ENCODE measurements around the gene ZFYVE9. TPM values are rescaled to one million over a fixed set of nuclear protein-coding genes. Genes with fewer than 3 reads are reported as not detected.

The ZFYVE9 gene
- total RNA-seq, 1 experiment from 2014 or later, result 18.0 TPM

DNA sequence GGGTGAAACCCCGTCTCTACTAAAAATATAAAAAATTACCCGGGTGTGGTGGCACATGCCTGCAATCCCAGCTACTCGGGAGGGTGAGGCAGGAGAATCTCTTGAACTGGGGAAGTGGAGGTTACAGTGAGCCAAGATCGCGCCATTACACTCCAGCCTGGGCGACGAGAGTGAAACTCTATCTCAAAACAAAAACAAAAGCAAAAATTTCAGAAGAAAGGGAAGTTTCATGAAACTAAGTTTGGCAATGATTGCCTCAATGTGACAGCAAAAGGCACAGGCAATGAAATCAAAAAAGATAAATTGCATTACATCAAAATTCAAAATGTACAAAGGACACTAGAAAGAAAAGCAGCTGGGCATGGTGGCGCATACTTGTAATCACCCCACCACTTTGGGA lies 45.7 kb upstream of the ZFYVE9 start:
- intact Hi-C loops (cut with micrococcal nuclease; ENCODE audit: unreplicated experiment), result no loop called here
- in situ Hi-C loops (cut with HindIII; ENCODE audit: low pct_unique_long_range_greater_than_20kb, low sequenced_read_pairs), result no loop called here
- TF ChIP-seq, protein P1, sequence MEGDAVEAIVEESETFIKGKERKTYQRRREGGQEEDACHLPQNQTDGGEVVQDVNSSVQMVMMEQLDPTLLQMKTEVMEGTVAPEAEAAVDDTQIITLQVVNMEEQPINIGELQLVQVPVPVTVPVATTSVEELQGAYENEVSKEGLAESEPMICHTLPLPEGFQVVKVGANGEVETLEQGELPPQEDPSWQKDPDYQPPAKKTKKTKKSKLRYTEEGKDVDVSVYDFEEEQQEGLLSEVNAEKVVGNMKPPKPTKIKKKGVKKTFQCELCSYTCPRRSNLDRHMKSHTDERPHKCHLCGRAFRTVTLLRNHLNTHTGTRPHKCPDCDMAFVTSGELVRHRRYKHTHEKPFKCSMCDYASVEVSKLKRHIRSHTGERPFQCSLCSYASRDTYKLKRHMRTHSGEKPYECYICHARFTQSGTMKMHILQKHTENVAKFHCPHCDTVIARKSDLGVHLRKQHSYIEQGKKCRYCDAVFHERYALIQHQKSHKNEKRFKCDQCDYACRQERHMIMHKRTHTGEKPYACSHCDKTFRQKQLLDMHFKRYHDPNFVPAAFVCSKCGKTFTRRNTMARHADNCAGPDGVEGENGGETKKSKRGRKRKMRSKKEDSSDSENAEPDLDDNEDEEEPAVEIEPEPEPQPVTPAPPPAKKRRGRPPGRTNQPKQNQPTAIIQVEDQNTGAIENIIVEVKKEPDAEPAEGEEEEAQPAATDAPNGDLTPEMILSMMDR (IDR thresholded peaks at IDR 0.05), result no peak
- TF ChIP-seq REST (IDR thresholded peaks at IDR 0.05; ENCODE audit: insufficient read depth in 1 of 2, low read depth in 2 of 2, low read length in 1 of 2) (no peak), SIN3A (IDR thresholded peaks at IDR 0.05; ENCODE audit: borderline replicate concordance, insufficient read depth, low read depth, low read length) (no peak), TCF7L2 (IDR thresholded peaks at IDR 0.05; ENCODE audit: low read depth, low read length) (no peak), POLR2AphosphoS5 (IDR thresholded peaks at IDR 0.05; ENCODE audit: low read depth, low read length) (no peak)
- no peaks in the 10 kb centered on the region for H3K9me3 ChIP-seq (ENCODE audit: control insufficient read depth, insufficient read depth, low read depth, low read length)
- DNase-seq (ENCODE audit: low read depth, low spot score), result no peak
- BruUV-seq (replicated peaks), result no TSS peak
- ChIA-PET POLR2A (no interaction called here), CTCF (no interaction called here)
- H3K27me3 ChIP-seq (ENCODE audit: control insufficient read depth, insufficient read depth, low read length), result no peaks in the 10 kb centered on the region
- no peak overlapping the region for H3K4me3 ChIP-seq (ENCODE audit: low read depth in 2 of 2, low read length in 2 of 2)
- no peaks in the 10 kb centered on the region for H3K36me3 ChIP-seq (ENCODE audit: control insufficient read depth, insufficient read depth, low read length)
- no peaks in the 10 kb centered on the region for H3K4me1 ChIP-seq (ENCODE audit: control insufficient read depth, insufficient read depth, low read length)
- no peak overlapping the region for H3K27ac ChIP-seq (ENCODE audit: low read length)
- no peak for ATAC-seq

DNA sequence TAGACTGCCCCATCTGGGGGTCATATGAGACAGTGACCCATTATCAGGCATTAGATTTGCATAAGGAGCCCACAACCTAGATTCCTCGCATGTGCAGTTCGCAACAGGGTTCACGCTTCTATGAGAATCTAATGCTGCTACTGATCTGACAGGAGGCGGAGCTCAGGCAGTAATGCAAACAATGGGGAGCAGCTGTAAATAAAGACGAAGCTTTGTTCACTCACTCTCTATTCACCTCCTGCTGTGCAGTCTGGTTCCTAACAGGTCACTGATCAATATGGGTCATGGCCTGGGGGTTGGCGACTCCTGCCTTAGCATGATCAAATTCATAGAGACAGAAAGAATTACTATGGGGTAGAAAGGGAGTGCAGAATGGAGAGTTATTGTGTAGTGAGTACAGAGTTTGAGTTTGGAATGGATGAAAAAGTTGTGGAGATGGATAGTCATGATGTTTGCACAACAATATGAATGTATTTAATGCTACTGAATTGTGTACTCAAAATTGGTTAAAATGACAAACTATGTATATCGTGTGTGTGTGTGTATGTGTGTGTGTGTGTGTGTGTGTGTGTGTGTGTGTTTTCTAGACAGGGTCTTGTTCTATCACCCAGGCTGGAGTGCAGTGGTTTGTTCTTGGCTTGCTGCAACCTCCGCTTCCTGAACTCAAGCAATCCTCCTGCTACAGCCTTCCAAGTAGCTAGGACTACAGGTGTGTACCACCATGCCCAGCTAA lies 43.6 kb upstream of the ZFYVE9 start:
- ATAC-seq (no peak), DNase-seq (ENCODE audit: low read depth, low spot score) (no peak)
- no TSS peak for BruUV-seq (replicated peaks)
- Histone ChIP-seq H3K36me3 (ENCODE audit: control insufficient read depth, insufficient read depth, low read length) (no peaks in the 10 kb centered on the region), H3K4me3 (ENCODE audit: low read depth in 2 of 2, low read length in 2 of 2) (no peak overlapping the region), H3K4me1 (ENCODE audit: control insufficient read depth, insufficient read depth, low read length) (no peaks in the 10 kb centered on the region), H3K27ac (ENCODE audit: low read length) (no peak overlapping the region), H3K9me3 (ENCODE audit: control insufficient read depth, insufficient read depth, low read depth, low read length) (no peaks in the 10 kb centered on the region), H3K27me3 (ENCODE audit: control insufficient read depth, insufficient read depth, low read length) (no peaks in the 10 kb centered on the region)
- ChIA-PET CTCF (no interaction called here), POLR2A (no interaction called here)
- in situ Hi-C loops (cut with HindIII; ENCODE audit: low pct_unique_long_range_greater_than_20kb, low sequenced_read_pairs), result no loop called here
- TF ChIP-seq, protein P1 (IDR thresholded peaks at IDR 0.05), result no peak
- TF ChIP-seq SIN3A (IDR thresholded peaks at IDR 0.05; ENCODE audit: borderline replicate concordance, insufficient read depth, low read depth, low read length) (no peak), POLR2AphosphoS5 (IDR thresholded peaks at IDR 0.05; ENCODE audit: low read depth, low read length) (no peak), REST (IDR thresholded peaks at IDR 0.05; ENCODE audit: insufficient read depth in 1 of 2, low read depth in 2 of 2, low read length in 1 of 2) (no peak), TCF7L2 (IDR thresholded peaks at IDR 0.05; ENCODE audit: low read depth, low read length) (no peak)
- intact Hi-C loops (cut with micrococcal nuclease; ENCODE audit: unreplicated experiment), result no loop called here
